HG03025 (cell line): Measurements from ENCODE around the gene ZNF22.

Experiments
- ATAC-seq: cut with Tn5 transposase; IDR thresholded peaks from one replicate; pipeline ENCODE4 v1.9.1; 2021; ENCODE audit warnings: mild to moderate bottlenecking, moderate library complexity; ENCODE audit not compliant: unreplicated experiment, low FRiP score

ZNF22 gene

GRCh38 chr10:45000752-45001380 is at the start of gene ZNF22:
ZNF22 (plus strand) TSS chr10:45000923; CDS start chr10:45003369, 2,446 bp downstream.
- peak; percentile 71 for ATAC-seq

DNA sequence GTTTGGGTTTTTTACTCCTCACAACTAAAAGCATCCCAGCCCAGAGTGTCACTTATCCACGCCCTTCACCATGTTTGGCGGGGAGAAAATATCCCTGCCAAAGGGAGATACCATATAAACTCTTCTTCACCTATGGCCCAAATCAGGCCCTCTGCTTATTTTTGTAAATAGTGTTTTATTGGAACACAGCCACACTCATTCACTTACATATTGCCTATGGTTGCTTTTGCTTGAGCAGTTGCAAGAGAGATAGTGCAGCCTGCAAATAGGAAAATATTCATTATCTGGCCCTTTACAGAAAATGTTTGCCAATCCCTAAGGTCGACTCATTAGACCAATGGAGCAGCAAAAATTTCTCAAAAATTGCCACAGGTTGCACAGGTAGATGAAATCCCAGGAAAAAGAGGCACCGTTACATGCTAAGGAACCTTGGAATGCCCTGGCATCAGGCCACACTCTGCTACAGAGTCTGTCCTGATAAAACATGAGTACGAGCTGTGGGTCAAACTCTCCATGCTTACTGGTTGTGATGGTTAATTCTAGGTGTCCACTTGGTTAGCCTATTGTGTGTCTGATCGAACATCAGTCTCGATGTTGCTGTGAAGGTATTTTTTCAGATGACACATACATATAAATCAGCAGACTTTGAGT is 49.0 kb upstream of the ZNF22 start:
- ATAC-seq = no peak

GRCh38 chr10:44952779-44953231 is 47.9 kb upstream of the ZNF22 start:
- no peak for ATAC-seq

- no peak for ATAC-seq
Observed at GRCh38 chr10:44954042-44954441, 46.7 kb upstream of the ZNF22 start.

- ATAC-seq = no peak
Observed at GRCh38 chr10:44954962-44955361, 45.8 kb upstream of the ZNF22 start.

GRCh38 chr10:44955413-44956070 is 45.2 kb upstream of the ZNF22 start:
- no peak for ATAC-seq

- ATAC-seq = no peak
Observed at GRCh38 chr10:44956226-44956625, 44.5 kb upstream of the ZNF22 start.

- no peak for ATAC-seq
Observed at GRCh38 chr10:44956717-44957706, 43.7 kb upstream of the ZNF22 start.

DNA sequence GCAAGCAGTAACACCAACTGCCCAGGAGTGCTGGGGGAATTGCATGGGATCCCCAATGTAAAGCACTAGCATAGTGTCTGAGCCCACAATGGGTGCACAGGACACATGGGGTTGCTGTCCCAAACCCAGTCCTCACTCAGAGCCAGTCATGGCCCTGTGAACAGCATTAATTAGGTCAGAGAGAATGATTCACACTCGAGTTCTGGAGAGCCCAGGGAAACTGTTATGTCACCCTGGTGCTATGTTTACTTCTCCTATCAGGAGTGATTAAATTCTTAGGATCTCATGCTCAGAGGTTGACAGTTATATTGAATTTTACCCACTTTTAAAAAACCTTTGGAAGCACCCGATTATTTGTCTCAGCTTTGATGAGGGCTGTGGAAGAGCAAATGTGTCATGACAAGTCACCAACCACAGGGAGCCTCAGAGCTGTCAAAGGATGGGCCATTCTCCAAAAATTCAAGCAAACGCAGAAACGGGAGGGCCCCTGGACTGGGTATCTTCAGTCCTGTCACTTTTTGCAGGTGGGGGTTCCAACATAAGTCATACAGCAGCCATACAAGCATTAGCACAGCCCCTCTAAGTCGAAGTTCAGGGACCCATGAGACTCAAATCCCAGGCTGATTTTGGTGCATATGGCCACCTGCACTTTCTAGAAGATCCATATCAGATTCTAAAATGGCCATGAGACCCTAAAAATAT is 42.4 kb upstream of the ZNF22 start:
- no peak for ATAC-seq

- ATAC-seq = no peak
Observed at GRCh38 chr10:44958898-44959246, 41.9 kb upstream of the ZNF22 start.

DNA sequence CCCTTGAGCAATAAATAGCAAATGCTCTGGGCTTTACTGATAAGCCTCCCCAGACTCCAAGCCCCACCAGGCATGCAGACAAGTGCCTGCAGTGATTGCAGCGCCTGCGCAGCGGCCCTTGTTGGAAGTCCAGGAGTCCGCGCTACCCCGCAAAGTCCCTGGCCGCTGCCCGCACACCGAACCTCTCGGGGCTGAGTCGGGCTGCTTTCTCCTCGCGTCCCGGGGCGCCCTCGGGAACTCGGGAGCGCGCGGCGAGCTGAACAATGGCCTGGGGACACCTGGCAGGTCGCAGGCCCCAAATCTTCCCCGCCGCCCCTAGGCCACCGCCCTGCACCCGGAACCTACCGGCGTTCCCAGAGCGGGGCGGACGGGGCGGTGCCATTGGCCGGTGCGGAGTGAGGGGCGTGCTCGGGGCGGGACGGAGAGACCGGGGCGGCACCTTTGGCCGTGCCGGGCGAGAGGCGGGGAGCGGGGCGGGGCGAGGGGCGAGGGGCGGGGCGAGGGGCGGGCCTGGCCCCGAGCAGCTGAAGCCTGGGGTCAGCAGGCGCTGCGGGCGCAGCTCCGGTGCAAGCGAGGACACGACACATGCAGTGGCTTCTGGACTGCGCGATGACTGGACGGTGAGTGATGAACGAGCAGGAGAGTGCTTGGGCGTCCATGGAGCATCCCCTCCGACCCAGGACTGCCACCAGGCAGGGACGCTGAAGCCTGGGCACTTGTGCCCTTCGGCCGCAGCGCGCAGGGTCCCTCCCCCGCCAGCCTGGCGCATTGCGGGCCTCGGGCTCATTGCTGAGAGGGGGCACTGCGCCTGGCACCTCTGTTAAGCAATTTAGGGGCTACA is 41.3 kb upstream of the ZNF22 start, which contains the start of gene RASSF4:
Gene RASSF4, plus strand, starts transcription at position 556 of the 841 bp plus-strand sequence. CDS start 10,401 bp downstream, outside the sequence.
- ATAC-seq = peak; percentile 96

DNA sequence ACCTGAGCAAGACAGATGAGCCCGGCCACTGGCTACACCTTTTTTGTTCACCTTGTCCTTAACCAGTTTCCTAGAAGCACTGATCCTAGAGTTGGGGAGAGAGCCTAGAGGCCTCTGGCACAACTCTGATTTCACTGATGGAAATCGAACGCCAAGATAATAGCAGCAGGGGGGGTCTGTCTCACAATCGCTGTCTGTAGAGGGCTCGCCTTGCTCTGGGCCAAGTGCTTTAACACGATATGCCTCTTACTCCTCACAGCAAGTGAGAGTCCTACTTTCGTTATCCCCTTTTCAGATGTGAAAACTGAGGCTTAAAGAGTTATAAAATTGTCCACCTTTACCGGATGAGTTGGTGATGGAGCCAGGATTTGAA is 40.6 kb upstream of the ZNF22 start:
- ATAC-seq = no peak

DNA sequence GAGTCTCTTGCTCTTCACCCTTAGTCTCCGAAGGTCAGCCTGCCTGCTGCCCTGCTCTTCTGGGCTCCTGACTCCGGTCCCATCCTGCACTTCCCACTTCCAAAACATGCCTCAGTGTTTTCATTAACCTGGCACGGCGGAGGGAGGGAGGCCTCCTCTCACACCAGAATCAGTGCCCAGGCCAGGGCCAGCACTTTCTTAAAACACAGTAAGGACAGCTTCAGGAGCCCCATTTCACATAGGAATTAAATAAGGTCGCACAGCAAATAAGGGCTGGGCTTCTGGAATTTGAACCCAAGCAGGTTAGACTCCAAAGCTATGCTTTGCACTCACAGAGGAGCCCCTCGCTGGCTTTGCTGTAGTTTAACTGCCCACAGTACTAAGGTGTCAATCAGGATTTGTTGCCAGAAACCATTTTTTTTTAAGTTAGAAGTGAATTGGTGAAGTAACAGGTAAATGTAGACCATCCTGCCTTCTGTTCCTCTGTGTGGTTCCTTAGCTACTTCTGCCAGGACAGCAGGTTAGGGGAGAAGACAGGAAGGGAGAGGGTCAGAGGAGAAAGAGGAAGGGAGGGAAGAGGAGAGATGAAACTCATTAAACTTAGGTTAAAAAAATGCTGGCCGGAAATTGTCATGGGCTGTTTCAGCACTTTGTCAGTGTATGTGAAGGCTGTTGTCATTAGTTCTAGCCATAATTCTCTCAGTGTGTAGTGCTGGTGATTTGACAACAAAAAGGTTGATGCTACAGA is 40.1 kb upstream of the ZNF22 start:
- no peak for ATAC-seq

GRCh38 chr10:44961230-44961571 is 39.5 kb upstream of the ZNF22 start:
- no peak for ATAC-seq

GRCh38 chr10:44961931-44962750 is 38.6 kb upstream of the ZNF22 start:
- ATAC-seq = no peak

DNA sequence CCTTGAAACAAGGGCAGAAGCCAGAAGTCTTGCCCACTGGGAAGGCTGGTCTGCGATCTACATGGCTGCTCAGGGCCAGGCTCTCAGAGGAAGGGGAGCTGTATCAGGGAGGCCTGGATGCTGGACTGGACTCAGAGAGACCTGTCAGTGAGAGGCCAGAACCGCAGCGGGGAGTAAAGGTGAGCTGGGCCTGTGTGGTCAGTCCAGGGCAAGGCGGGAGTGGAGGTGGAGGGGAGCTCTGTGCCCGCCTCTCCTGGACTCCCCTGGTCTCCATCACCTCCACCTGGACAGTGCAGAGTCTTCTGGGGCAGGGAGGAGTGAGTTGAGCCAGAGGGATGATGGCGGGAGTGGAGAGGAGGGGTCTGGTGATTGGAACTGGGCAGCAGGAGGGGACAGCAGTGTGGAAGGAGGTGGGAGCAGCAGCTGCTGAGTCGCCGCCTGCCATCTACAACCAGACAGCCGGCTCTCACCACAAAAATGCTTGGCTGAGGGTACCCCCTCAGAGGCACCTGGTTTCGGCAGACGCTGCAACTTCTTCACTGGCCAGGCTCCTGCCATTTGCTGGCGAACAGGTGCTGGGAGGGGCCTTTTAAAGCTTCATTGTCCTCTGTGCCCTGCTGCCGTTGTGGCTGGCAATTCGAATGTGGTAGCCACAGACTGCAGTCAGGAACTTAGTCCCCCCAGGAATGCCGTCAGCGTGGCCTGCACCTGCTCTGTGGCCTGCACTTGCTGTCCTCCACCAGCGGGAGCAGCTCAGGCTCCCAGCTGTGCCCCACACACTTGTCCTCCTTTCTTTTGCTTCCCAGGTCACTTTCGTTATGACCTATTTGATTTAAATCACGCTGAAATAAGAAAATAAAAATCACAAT is 37.6 kb upstream of the ZNF22 start:
- no peak for ATAC-seq
